HUDEP-2 (cell line): ENCODE results near the gene MYDGF.

Experiments
- DNase-seq, 76 experiments: peaks; one replicate each; lab custom pipeline; 2025; ENCODE audit not compliant: unreplicated experiment in 76 of 76; lab: John Stamatoyannopoulos, UW

The MYDGF gene

DNA sequence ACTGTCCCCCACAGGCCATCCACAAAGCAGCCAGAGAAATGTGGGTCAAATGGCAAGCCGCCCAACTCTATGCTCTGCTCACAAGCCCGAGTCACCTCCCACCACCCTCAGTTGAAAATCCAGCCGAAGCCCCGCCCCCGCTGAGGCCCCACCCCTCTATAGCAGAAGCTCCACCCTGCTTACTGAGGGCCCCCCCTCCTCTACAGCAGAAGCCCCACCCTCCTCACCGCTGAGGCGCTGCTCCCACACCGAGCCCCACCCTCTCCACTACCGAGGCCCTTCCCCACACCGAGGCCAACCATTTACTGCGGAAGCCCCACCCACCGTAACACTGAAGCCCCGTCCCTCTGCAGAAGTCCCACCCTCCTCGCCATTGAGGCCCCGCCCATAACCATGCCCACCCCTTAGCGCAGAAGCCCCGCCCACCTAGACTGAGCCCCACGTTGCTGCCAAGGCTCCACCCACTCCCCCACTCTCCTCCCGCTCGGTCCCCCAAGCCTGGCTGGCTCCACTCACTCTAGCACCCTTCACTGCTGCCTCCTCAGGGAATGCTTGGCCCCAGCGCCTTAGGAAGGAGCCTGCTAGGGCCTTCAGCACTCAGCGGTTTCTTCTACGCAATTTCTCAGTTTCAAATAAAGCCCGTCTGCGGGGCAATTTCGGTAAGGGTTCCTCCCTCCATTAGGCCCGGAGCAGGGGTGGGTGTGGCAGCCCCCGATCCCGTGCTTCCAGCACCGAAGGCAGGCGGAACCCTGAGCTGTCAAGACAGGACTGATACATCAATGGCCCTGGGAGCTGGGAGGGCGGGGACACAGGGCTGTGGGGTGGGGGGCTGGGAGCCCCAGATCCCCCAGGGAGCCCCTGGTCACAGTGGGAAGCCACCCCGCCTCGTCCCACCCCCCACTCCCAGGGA, 9.0 kb upstream of the MYDGF start:
- peak in 61 of 76 experiments; percentile 8 to 85 (median 59) for DNase-seq

DNA sequence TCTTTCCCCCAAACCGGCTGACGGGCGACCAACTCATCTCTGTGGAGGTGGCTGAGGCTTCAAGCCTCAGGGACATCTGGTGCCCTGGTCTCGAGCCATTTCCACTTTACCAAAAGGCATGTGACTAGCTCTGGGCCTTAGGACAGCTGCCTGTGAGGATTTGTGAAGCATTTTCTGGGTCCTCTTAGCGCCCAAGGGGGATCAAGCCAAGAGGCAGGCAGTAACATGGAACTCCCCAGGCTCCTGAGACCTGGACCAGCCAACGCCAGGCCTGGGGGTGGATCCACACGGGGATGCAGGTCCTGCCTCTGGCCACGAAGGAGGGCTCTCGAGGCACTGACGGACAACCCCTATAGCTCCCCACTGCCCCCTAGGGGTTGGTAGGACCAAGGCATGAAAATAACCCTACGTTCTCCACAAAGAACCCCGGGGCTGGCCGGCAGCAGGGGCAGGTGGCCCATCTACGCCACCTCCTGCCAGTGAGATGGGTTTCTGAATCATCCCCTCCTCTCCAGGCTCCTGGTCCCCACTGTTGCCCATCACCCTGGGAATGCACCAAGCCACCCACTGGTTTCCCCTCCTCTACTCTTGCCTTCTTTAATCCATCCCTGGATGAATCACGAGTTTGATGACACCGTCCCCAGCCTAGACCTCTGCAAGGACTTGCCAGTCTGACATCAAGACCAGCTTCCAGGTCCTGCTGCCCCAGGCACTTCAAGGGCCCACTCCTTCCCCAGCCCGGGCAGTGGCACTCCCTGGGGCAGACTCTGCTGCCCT, 7.0 kb upstream of the MYDGF start:
- DNase-seq, result peak in 46 of 76 experiments; percentile 6 to 76 (median 39)

DNA sequence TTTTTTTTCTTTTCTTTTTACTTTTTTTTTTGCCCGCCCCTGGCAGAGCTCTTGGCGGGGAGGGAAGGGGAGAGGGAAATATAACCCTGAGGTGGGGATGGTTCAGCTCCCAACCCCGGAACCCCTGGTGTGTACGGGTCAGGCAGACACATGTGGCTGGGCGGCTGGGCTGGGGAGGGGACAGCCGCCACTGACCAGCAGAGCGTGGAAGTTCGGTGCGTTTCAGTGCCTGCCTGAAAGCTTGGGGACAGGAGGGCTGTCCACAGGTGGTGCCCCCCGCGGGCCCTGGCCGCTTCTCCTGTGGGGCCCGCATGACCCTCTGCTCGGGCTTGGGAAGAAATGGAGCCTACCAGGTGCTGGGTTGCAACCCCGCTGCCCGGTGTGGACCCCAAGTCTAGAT, 5.2 kb upstream of the MYDGF start:
- no peak for DNase-seq

DNA sequence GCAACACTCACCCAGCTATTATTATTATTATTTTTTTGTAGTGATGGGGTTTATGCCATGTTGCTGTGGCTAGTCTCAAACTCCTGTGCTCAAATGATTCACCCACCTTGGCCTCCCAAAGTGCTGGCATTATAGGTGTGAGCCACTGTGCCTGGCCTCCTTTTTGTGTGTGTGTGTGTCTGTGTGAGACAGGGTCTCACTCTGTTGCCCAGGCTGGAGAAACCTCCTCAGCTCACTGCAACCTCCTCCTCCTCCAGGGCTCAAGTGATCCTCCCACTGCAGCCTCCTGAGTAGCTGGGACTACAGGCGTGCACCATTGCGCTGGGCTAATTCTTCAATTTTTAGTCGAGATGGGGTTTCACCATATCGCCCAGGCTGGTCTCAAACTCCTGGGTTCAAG, 3.6 kb upstream of the MYDGF start:
- DNase-seq, result no peak

DNA sequence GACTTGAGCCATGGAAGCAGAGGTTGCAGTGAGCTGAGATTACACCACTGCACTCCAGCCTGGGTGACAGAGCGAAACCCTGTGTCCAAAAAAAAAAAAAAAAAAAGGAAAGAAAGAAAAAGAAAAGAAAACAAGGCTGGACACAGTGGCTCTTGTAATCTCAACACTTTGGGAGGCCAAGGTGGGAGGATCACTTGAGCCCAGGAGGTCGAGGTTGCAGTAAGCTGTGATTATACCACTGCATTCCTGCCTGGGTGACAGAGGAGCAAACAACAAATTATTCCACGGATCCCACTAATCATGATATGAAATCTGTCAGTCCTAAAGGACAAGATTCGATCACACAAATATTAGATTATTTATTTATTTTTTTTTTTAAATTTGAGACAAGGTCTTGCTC, 3.1 kb upstream of the MYDGF start:
- DNase-seq, result no peak

DNA sequence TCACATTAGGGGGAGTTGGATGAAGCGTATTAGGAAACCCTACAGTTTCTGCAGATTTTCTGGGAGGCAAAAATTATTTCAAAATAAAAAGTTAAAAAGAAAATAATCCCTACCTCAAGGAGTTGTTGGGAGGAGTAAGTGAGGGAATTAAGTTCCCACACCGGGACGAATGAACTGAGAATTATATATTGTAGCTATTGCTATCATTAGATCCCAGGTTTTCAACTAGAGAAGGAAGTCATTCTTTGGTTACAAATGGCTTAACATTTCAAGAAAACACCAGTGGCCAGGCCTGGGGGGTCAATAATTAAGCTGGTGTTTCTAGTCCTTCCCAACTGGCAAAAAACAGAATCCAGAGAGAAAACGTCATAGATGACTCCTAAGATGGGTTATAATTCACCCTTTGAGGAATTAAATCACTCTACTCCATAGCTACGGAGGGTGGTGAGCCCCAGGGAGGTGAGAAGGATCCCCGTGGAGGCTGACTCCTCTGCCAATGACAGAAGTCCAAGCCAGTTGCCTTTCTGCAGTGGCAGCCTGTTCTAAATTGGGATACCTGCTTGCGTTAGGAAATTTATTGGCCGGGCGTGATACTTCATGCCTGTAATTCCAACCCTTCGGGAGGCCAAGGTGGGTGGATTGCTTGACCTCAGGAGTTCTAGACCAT, 1.2 kb upstream of the MYDGF start:
- no peak for DNase-seq

DNA sequence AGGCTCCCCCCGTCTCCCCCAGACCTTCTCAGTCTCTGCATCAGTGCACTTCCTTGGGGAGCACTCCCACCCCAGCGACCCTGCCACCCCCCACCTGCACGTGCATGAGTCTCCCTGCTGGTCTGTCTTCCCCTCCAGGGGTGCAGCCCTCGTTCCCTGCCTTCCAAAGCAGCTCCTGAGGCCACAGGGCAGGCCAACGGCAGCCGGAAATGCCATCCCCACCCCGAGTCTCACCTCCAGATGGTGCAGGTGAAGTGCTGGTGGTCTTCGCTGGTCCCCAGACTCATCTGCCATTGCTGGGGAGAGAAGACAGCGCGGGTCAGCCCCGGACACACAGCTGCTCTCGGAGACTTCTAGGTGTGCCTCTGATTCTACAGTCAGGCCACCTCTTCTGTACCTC, 5.5 kb downstream of the MYDGF start:
- DNase-seq, result no peak

DNA sequence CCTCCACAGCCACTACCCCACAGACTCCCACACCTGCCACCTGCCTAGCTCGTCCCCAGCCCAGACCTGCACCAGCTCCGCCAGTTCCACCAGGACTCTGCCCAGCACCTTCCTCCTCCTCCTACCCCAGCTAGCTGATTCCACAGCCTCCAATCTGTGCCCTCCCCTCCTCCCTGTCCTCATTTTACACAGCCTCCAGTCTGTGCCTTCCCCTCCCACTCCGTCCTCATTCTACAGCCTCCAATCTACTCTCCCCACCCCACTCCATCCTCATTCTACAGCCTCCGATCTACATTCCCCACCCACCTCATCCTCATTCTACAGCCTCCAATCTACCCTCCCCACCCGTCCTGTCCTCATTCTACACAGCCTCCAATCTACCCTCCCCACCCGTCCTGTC, 7.3 kb downstream of the MYDGF start:
- no peak for DNase-seq

DNA sequence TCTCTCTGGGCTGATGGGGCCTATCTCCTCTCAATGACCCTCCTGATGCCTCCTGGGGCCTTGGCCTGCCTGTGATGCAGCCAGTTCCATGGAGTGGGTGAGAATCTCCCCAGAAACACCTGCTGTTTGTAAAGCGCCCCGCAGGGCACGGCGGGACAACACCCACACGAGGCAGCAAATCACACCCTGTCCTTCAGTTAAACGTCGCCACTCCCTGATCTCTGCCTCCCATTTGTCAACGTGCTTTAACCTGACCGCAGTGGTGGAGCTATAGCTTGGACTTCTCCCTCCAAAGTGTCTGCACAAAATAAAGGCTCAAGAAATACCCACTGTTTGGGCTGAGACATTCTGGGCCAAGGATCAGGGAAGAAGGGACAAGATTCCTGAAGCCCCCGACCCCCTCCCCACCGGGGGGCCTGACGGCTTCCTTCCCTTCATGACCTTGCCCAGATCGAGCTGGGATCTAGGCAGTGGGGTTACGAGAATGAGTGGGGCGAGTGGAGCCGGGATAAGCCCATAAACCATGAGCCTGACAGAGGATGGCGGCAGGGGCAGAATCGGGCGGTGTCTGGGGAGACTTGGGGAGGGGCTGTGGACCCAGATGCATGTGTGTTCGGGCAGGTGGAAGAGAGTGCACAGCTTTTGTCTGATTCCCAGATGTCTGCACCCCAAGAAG, 8.0 kb downstream of the MYDGF start:
- DNase-seq, result no peak

DNA sequence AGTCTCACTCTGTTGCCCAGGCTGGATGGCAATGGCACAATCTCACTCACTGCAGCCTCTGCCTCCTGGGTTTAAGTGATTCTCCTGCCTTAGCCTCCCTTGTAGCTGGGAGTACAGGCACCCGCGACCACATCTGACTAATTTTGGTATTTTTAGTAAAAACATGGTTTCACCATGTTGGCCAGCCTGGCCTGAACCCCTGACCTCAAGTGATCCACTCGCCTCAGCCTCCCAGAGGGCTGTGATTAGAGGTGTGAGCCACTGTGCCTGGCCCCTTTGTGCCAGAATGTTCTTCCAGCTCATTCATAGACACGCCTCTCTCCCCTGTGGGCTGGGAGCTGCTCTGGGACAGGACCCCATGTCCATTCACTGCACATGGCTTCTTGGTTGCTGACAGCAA, 9.1 kb downstream of the MYDGF start:
- no peak for DNase-seq

DNA sequence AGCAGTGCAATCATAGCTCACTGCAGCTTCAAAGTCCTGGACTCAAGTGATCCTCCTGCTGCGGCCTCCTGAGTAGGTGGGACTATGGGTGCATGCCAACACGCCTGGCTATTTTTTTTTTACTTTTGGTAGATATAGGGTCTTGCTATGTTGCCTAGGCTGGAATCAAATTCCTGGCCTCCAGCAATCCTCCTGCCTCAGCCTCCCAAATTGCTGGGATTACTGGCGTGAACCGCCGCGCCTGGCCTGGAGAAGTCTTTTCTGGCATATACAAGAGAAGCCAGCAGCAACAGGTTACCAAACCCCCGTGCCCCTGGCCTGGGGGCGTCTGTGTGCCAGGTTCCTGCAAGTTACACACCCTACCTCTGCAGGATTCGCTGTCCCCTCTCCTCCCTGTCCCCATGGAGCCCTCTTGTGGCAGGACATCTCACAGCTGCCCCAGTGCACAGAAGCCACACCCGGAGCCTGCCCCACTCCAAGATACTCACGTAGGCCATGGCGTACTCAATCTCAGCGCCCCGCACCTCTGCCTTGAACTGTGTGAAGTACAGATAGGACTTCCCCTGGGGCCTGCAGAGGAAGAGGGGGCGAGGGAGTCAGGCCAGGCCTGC, 9.9 kb downstream of the MYDGF start:
- DNase-seq, result peak in 62 of 76 experiments; percentile 25 to 84 (median 66)

DNA sequence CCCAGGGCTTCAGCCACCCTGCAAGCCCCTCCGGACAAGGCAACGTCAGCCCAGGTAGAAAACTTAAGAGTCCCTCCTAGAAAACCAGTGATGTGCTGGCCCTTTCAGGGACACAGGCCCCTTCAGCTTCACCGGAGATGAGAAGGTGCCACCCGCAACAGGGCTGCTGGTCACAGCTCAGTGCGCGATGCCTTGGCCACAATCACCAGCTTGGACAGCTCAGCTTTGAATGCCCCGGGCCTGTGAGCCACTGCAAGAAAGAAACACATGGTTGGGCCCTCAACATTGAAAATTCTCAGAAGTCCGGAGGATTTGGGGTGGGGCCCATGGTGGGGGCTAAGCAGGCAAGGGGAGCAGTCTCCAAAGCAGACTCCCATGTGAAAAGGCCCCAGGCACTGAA, 12.3 kb downstream of the MYDGF start:
- DNase-seq, result no peak

DNA sequence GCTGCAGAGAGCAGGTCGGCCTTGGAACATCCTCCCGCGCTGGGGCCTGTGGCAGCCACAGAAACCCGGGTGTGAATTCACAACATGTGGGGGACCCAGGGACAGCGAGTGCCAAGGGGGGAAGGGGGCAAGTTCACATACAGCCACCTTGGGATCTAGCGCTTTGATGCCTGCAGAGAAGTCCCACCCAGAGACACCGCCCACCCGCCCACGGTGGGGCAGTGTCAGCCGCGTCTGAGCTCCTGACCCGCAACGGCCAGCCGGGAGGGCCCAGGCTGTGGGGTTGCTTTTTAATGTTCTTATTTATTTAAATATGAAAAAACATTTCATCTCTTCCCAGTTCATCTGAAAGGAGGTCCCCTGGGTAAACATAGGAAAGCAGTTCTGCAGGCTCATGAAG, 12.9 kb downstream of the MYDGF start:
- peak in 20 of 76 experiments; percentile 11 to 40 (median 24) for DNase-seq

DNA sequence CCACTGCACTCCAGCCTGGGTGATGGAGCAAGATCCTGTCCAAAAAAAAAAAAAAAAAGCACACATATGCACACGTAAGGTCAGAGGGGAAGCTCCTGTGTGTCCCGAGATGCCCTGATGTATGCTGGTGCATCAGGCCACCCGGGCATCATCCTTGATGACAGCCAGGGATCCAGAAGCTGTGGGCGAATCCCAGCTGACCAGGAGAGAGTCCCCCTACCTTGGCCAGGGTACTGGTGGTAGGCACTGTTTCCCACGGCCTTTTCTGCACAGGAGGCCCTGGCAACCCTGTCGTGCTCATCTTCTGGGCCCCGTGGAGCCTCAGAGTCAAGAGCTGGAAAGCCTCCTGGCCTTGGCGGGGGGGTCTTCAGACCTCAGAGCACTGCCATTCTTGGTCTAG, 14.0 kb downstream of the MYDGF start:
- DNase-seq, result no peak

DNA sequence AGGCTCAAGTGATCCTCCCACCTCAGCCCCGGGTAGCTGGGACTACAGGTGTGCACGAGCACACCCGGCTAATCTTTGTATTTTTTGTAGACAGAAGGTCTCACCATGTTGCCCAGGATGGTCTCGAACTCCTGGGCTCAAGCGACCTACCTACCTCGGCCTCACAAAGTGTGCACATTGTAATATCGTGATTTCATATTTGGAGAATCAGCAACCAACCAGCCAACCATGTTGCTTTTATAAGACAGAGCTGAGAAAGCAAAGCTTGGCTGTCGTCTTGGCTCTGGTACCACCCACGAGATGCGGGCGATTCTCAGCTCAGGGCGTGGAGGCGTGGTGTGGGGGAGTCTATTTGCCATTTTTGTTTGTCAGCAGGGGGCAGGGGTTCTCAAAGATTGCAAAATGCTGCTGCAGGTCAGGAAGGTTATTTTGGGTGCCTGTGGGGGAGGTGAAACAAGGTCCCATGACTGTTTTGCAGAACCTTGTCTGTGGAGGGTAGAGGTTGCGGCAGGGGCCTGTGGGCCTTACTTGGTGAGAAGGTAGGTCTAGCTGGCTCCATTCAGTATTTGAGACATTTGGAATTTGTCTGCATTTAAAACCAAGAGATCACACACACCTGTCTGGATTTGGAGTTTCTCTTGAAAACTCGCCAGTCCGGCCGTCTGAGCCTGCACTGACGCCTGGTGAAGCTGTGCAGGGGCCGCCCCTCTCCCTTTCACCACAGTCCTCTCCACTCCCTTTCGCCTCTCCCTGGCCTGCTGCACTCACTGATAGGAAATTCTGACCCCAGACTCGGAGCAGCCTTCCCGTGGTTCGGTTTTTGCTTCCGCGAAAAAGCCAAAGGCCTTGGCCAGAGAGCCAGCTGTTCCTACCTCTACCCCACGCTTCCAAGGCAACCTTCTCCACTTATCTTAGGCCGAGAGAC, 15.4 kb downstream of the MYDGF start:
- peak in 33 of 76 experiments; percentile 9 to 65 (median 30) for DNase-seq

DNA sequence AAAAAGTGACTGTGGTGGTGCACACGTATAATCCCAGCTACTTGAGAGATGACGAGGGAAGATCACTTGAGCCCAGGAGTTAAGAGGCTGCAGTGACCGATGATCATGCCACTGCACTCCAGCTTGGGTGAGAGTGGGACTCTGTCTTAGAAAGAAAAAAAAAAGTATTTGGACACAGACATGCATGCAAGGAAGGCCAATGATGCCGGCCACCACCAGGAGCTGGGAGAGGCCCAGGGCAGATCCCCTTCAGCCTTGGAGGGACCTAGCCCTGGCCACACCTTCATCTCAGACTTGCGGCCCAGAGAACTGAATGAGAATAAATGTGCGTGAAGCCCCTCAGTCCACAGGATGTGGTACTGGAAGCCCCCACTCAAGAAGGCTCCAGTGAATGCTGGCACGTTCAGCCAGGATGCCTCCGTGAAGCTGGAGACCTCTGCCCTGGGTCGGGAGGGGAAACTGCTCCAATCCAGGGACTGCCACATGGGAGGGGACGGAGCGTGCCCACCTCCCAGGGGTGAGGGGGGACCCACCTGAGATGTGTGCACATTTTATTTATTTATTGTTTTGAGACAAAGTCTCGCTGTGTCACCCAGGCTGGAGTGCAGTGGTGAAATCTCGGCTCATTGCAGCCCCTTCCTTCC, 16.2 kb downstream of the MYDGF start:
- no peak for DNase-seq

DNA sequence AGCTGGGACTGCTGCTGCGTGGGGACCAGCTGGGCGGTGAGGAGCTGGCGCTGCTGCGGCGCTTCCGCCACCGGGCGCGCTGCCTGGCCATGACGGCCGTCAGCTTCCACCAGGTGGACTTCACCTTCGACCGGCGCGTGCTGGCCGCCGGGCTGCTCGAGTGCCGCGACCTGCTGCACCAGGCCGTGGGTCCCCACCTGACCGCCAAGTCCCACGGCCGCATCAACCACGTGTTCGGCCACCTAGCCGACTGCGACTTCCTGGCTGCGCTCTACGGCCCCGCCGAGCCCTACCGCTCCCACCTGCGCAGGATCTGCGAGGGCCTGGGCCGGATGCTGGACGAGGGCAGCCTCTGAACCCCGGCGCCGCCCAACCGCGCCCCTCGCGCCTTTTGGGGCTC, 18.1 kb downstream of the MYDGF start:
- no peak for DNase-seq

DNA sequence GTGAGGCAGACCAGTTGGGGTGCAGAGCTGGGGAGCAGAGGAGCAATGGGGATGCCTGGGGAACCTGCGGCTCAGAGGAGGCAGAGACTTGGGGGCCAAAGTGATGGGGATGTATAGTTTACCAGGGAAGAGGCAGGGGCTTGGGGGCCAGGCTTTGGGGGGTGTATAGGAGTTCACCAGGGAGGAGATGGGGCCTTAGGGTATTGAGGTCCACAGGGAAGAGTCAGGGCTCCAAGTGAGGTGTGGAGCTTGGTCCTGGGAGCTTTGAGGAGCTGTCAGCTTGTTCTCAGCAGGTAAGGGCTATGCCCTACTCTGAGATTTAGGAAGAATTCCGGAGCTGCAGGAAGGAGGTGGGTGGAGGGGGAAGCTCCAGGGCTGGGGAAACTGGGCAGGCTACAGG, 20.0 kb downstream of the MYDGF start:
- DNase-seq, result no peak
